Breast epithelium (tissue), 4 donors: ENCODE results near the gene C1orf185. TPM values are rescaled to one million over a fixed set of nuclear protein-coding genes. Genes with fewer than 3 reads are reported as not detected.

ENCODE experiments used
- DNase-seq, 2 donors: peaks; one replicate each; pipeline ENCODE4 v3.0.0-alpha.2; 2019; ENCODE audit warnings: low spot score in 2 of 2
- H3K27ac ChIP-seq, 2 donors: fragments of 200-600 bp; sonication (generic) in 1 of 2; one replicate each; pipeline ENCODE4 v1.5.1; 2016 to 2019; ENCODE audit warnings: mild to moderate bottlenecking in 1 of 2
- H3K27me3 ChIP-seq, 2 donors: fragments of 200-600 bp; sonication (generic) in 1 of 2; one replicate each; pipeline versions ENCODE4 v1.5.1 to v1.6.0; 2017 to 2019; ENCODE audit warnings: control low read depth in 1 of 2, mild to moderate bottlenecking in 1 of 2
- H3K36me3 ChIP-seq: fragments of 200-600 bp; one replicate; pipeline ENCODE4 v1.5.1; 2019
- H3K4me1 ChIP-seq, 2 donors: fragments of 200-600 bp; sonication (generic); one replicate each; pipeline ENCODE4 v1.5.1; 2016 to 2019; ENCODE audit warnings: control low read depth in 1 of 2
- H3K4me3 ChIP-seq, 3 donors: fragments of 200-600 bp; sonication (generic); 1 replicate in 2 of 3; 2 replicates in 1 of 3; pipeline ENCODE4 v1.5.1; 2016 to 2019; ENCODE audit warnings: mild to moderate bottlenecking in 3 of 3, moderate library complexity in 2 of 3
- H3K9me3 ChIP-seq, 2 donors: fragments of 200-600 bp; sonication (generic) in 1 of 2; one replicate each; pipeline ENCODE4 v1.5.1; 2016 to 2019; ENCODE audit warnings: control low read depth in 1 of 2
- CTCF ChIP-seq, 3 donors: fragments of 450-650 bp; IDR thresholded peaks; one replicate each; pipeline ENCODE4 v1.5.1; 2016 to 2017; ENCODE audit warnings: antibody characterized with exemption in 3 of 3, mild to moderate bottlenecking in 3 of 3, moderate library complexity in 3 of 3
- POLR2A ChIP-seq: fragments of 450-650 bp; IDR thresholded peaks from one replicate; pipeline ENCODE4 v1.6.1; 2016; ENCODE audit warnings: antibody characterized with exemption, mild to moderate bottlenecking, moderate library complexity
- POLR2AphosphoS5 ChIP-seq, 3 donors: sonication (generic); formaldehyde crosslinking; IDR thresholded peaks; one replicate each; pipeline ENCODE4 v1.6.1; 2017; ENCODE audit warnings: antibody characterized with exemption in 3 of 3
- intact Hi-C: fragments of 100-400 bp; cut with DNase I; formaldehyde crosslinking; loops from one replicate; pipeline ENCODE4 v1.15.1; 2023; ENCODE audit warnings: low total_unique reads
- total RNA-seq, 3 donors: library from RNA; depleted of rRNA; stranded (reverse); fragments of >200 nt; gene quantifications; one replicate each; pipeline ENCODE4 v1.1.0, GENCODE V29; 2016

Gene C1orf185
- total RNA-seq, 3 donors from 2014 or later: not detected

GRCh38 chr1:51070640-51071039, 31.4 kb upstream of the C1orf185 start:
- intact Hi-C loops: no loop called here
- Histone ChIP-seq H3K4me3 (no peak overlapping the region), H3K36me3 (no peaks in the 10 kb centered on the region), H3K27ac (no peak overlapping the region), H3K9me3 (no peaks in the 10 kb centered on the region), H3K27me3 (no peaks in the 10 kb centered on the region), H3K4me1 (no peaks in the 10 kb centered on the region)
- TF ChIP-seq POLR2A (no peak), POLR2AphosphoS5 (IDR thresholded peaks at IDR 0.05) (no peak), CTCF (IDR thresholded peaks at IDR 0.05) (no peak)
- DNase-seq: no peak

- intact Hi-C loops: no loop called here
- TF ChIP-seq POLR2A: no peak
- TF ChIP-seq POLR2AphosphoS5 (IDR thresholded peaks at IDR 0.05): no peak
- TF ChIP-seq CTCF (IDR thresholded peaks at IDR 0.05): no peak
- H3K27ac ChIP-seq: no peak overlapping the region
- H3K36me3 ChIP-seq: no peaks in the 10 kb centered on the region
- no peak overlapping the region for H3K4me3 ChIP-seq
- H3K27me3 ChIP-seq: no peaks in the 10 kb centered on the region
- DNase-seq: no peak
- H3K4me1 ChIP-seq: no peaks in the 10 kb centered on the region
- H3K9me3 ChIP-seq: no peaks in the 10 kb centered on the region
Observed at GRCh38 chr1:51071291-51072042, 30.6 kb upstream of the C1orf185 start.

GRCh38 chr1:51072043-51072439, 30.0 kb upstream of the C1orf185 start:
- no peaks in the 10 kb centered on the region for H3K36me3 ChIP-seq
- H3K4me1 ChIP-seq: no peaks in the 10 kb centered on the region
- TF ChIP-seq POLR2A (no peak), POLR2AphosphoS5 (IDR thresholded peaks at IDR 0.05) (no peak), CTCF (IDR thresholded peaks at IDR 0.05) (no peak)
- intact Hi-C loops: no loop called here
- H3K27ac ChIP-seq: no peak overlapping the region
- no peaks in the 10 kb centered on the region for H3K9me3 ChIP-seq
- no peak for DNase-seq
- no peak overlapping the region for H3K4me3 ChIP-seq
- H3K27me3 ChIP-seq: no peaks in the 10 kb centered on the region

GRCh38 chr1:51072651-51073050, 29.4 kb upstream of the C1orf185 start:
- Histone ChIP-seq H3K27ac (no peak overlapping the region), H3K36me3 (no peaks in the 10 kb centered on the region), H3K9me3 (no peaks in the 10 kb centered on the region), H3K4me3 (no peak overlapping the region), H3K4me1 (no peaks in the 10 kb centered on the region), H3K27me3 (no peaks in the 10 kb centered on the region)
- TF ChIP-seq POLR2AphosphoS5 (IDR thresholded peaks at IDR 0.05) (no peak), CTCF (IDR thresholded peaks at IDR 0.05) (no peak), POLR2A (no peak)
- DNase-seq: no peak
- intact Hi-C loops: no loop called here

GRCh38 chr1:51073456-51073855, 28.6 kb upstream of the C1orf185 start:
- no peaks in the 10 kb centered on the region for H3K4me1 ChIP-seq
- no peak overlapping the region for H3K4me3 ChIP-seq
- intact Hi-C loops: no loop called here
- no peaks in the 10 kb centered on the region for H3K9me3 ChIP-seq
- TF ChIP-seq POLR2AphosphoS5 (IDR thresholded peaks at IDR 0.05) (no peak), POLR2A (no peak), CTCF (IDR thresholded peaks at IDR 0.05) (no peak)
- H3K27ac ChIP-seq: no peak overlapping the region
- no peaks in the 10 kb centered on the region for H3K27me3 ChIP-seq
- no peak for DNase-seq
- H3K36me3 ChIP-seq: no peaks in the 10 kb centered on the region
